GM12878 (cell line): ENCODE measurements around the gene RACK1.

Source experiments
- RB1 ChIP-seq: fragments of 450-650 bp; formaldehyde crosslinking; IDR thresholded peaks from 2 replicates; pipeline ENCODE4 v1.6.1; 2017; ENCODE audit warnings: mild to moderate bottlenecking, borderline replicate concordance
- RFX5 ChIP-seq: IDR thresholded peaks from 2 replicates; pipeline ENCODE4 v1.6.1; 2011; ENCODE audit warnings: low read depth, low read length, improper control_type of control experiment
- SRF ChIP-seq, 2 experiments: IDR thresholded peaks; 2 replicates each; pipeline ENCODE4 v1.6.1; 2011; ENCODE audit warnings: low read depth in 2 of 2, low read length in 2 of 2, mild to moderate bottlenecking in 1 of 2, moderate library complexity in 1 of 2
- TF ChIP-seq, protein P1 (sequence below): fragments of 450-650 bp; conservative IDR thresholded peaks from 2 replicates; pipeline ENCODE4 v1.6.1; 2017; ENCODE audit warnings: mild to moderate bottlenecking, moderate library complexity
- TF ChIP-seq, protein P2 (sequence below): fragments of 450-650 bp; formaldehyde crosslinking; IDR thresholded peaks from 2 replicates; pipeline ENCODE4 v1.5.0; 2022; ENCODE audit warnings: mild to moderate bottlenecking, missing genetic modification characterization

GRCh38 chr5:181236954-181237641 lies 6.6 kb downstream of the RACK1 start:
- TF ChIP-seq RB1: no peak
- TF ChIP-seq, protein P1, sequence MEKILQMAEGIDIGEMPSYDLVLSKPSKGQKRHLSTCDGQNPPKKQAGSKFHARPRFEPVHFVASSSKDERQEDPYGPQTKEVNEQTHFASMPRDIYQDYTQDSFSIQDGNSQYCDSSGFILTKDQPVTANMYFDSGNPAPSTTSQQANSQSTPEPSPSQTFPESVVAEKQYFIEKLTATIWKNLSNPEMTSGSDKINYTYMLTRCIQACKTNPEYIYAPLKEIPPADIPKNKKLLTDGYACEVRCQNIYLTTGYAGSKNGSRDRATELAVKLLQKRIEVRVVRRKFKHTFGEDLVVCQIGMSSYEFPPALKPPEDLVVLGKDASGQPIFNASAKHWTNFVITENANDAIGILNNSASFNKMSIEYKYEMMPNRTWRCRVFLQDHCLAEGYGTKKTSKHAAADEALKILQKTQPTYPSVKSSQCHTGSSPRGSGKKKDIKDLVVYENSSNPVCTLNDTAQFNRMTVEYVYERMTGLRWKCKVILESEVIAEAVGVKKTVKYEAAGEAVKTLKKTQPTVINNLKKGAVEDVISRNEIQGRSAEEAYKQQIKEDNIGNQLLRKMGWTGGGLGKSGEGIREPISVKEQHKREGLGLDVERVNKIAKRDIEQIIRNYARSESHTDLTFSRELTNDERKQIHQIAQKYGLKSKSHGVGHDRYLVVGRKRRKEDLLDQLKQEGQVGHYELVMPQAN: no peak
- TF ChIP-seq RFX5: no peak
- TF ChIP-seq SRF (IDR thresholded peaks at IDR 0.05; ENCODE audit: low read depth in 2 of 2, low read length in 2 of 2): no peak
- TF ChIP-seq, protein P2, sequence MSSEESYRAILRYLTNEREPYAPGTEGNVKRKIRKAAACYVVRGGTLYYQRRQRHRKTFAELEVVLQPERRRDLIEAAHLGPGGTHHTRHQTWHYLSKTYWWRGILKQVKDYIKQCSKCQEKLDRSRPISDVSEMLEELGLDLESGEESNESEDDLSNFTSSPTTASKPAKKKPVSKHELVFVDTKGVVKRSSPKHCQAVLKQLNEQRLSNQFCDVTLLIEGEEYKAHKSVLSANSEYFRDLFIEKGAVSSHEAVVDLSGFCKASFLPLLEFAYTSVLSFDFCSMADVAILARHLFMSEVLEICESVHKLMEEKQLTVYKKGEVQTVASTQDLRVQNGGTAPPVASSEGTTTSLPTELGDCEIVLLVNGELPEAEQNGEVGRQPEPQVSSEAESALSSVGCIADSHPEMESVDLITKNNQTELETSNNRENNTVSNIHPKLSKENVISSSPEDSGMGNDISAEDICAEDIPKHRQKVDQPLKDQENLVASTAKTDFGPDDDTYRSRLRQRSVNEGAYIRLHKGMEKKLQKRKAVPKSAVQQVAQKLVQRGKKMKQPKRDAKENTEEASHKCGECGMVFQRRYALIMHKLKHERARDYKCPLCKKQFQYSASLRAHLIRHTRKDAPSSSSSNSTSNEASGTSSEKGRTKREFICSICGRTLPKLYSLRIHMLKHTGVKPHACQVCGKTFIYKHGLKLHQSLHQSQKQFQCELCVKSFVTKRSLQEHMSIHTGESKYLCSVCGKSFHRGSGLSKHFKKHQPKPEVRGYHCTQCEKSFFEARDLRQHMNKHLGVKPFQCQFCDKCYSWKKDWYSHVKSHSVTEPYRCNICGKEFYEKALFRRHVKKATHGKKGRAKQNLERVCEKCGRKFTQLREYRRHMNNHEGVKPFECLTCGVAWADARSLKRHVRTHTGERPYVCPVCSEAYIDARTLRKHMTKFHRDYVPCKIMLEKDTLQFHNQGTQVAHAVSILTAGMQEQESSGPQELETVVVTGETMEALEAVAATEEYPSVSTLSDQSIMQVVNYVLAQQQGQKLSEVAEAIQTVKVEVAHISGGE (CRISPR knock-in tag): no peak
